ENCODE results near the gene EVL.

Gene EVL

GRCh38 chr14:100170880-100171279 is 105.7 kb downstream of the EVL start:
- no peak for ATAC-seq
- no peak for TF ChIP-seq PPARA (CRISPR knock-in tag; IDR thresholded peaks at IDR 0.05; ENCODE audit: borderline replicate concordance)
- TF ChIP-seq CSDC2 (CRISPR knock-in tag; IDR thresholded peaks at IDR 0.05): no peak
- TF ChIP-seq PATZ1 (CRISPR knock-in tag; IDR thresholded peaks at IDR 0.05; ENCODE audit: borderline replicate concordance): no peak
- TF ChIP-seq RARB (CRISPR knock-in tag; IDR thresholded peaks at IDR 0.05): no peak
- no peak for TF ChIP-seq TSHZ2 (CRISPR knock-in tag; IDR thresholded peaks at IDR 0.05)
- no peak for TF ChIP-seq GLIS3 (CRISPR knock-in tag; IDR thresholded peaks at IDR 0.05)
- no peak for TF ChIP-seq ARNTL (CRISPR knock-in tag; IDR thresholded peaks at IDR 0.05; ENCODE audit: borderline replicate concordance, low read depth)
- TF ChIP-seq ESRRG (CRISPR knock-in tag; IDR thresholded peaks at IDR 0.05): no peak
- TF ChIP-seq TOX (CRISPR knock-in tag; IDR thresholded peaks at IDR 0.05; ENCODE audit: borderline replicate concordance): no peak
- no peak for TF ChIP-seq SNAI2 (CRISPR knock-in tag; IDR thresholded peaks at IDR 0.05)
- TF ChIP-seq TCF4 (CRISPR knock-in tag; IDR thresholded peaks at IDR 0.05; ENCODE audit: borderline replicate concordance): no peak
- no peak for TF ChIP-seq ZNF565 (CRISPR knock-in tag; conservative IDR thresholded peaks at IDR 0.05; ENCODE audit: low read depth)
- no peak for TF ChIP-seq ZNF70 (CRISPR knock-in tag; IDR thresholded peaks at IDR 0.05)
- no peak for TF ChIP-seq POU6F1 (CRISPR knock-in tag; IDR thresholded peaks at IDR 0.05; ENCODE audit: borderline replicate concordance, low read depth)
- no peak for TF ChIP-seq ISL1 (CRISPR knock-in tag; IDR thresholded peaks at IDR 0.05)
- TF ChIP-seq CREB5 (CRISPR knock-in tag; IDR thresholded peaks at IDR 0.05; ENCODE audit: low read depth): no peak
- TF ChIP-seq CSRNP3 (CRISPR knock-in tag; IDR thresholded peaks at IDR 0.05): no peak
- TF ChIP-seq OSR1 (CRISPR knock-in tag; IDR thresholded peaks at IDR 0.05): no peak

- TF ChIP-seq RARB (CRISPR knock-in tag; IDR thresholded peaks at IDR 0.05): no peak
- no peak for TF ChIP-seq ESRRG (CRISPR knock-in tag; IDR thresholded peaks at IDR 0.05)
- TF ChIP-seq ZFP30 (CRISPR knock-in tag; IDR thresholded peaks at IDR 0.05): no peak
- no peak for TF ChIP-seq ARNTL (CRISPR knock-in tag; IDR thresholded peaks at IDR 0.05; ENCODE audit: borderline replicate concordance, low read depth)
- no peak for TF ChIP-seq SNAI2 (CRISPR knock-in tag; IDR thresholded peaks at IDR 0.05)
- TF ChIP-seq ZNF70 (CRISPR knock-in tag; IDR thresholded peaks at IDR 0.05): no peak
- TF ChIP-seq BACH2 (CRISPR knock-in tag; IDR thresholded peaks at IDR 0.05; ENCODE audit: borderline replicate concordance): no peak
- no peak for TF ChIP-seq PATZ1 (CRISPR knock-in tag; IDR thresholded peaks at IDR 0.05; ENCODE audit: borderline replicate concordance)
- no peak for TF ChIP-seq POU6F1 (CRISPR knock-in tag; IDR thresholded peaks at IDR 0.05; ENCODE audit: borderline replicate concordance, low read depth)
- no peak for TF ChIP-seq TOX (CRISPR knock-in tag; IDR thresholded peaks at IDR 0.05; ENCODE audit: borderline replicate concordance)
These were observed 107.6 kb downstream of the EVL start for GRCh38 chr14:100172811-100173210.

More at GRCh38 chr14:100172811-100173210, 107.6 kb downstream of the EVL start:
- no peak for ATAC-seq

Measured in SK-N-SH treated with all-trans-retinoic acid at 6 μM for 48 hours (cell line).